NOMO-1 treated with DMSO at 0.1 percent for 48 hours (cell line): ENCODE results near the gene PTPN13.

Experiments used
- DNase-seq: peaks from one replicate; lab custom pipeline; 2025; ENCODE audit not compliant: unreplicated experiment; lab: John Stamatoyannopoulos, UW

The PTPN13 gene

GRCh38 chr4:86593688-86594558 is at the start of gene PTPN13:
Gene PTPN13 (plus strand): TSS chr4:86594315. CDS start chr4:86635257, 40,942 bp downstream.
- DNase-seq, result peak; percentile 98

- no peak for DNase-seq
Measured at GRCh38 chr4:86547140-86547539, 47.0 kb upstream of the PTPN13 start.

GRCh38 chr4:86549163-86549788 is 44.8 kb upstream of the PTPN13 start:
- DNase-seq, result no peak

GRCh38 chr4:86551387-86551786 is 42.7 kb upstream of the PTPN13 start:
- no peak for DNase-seq

GRCh38 chr4:86554646-86555045 is 39.5 kb upstream of the PTPN13 start:
- DNase-seq, result peak; percentile 93

GRCh38 chr4:86556791-86557415 is 37.2 kb upstream of the PTPN13 start:
- DNase-seq, result peak; percentile 84

- no peak for DNase-seq
Measured at GRCh38 chr4:86557526-86557925, 36.6 kb upstream of the PTPN13 start.

GRCh38 chr4:86558258-86558657 is 35.9 kb upstream of the PTPN13 start:
- DNase-seq, result no peak

GRCh38 chr4:86558797-86559196 is 35.3 kb upstream of the PTPN13 start:
- DNase-seq, result peak; percentile 69

- no peak for DNase-seq
Measured at GRCh38 chr4:86560447-86560846, 33.7 kb upstream of the PTPN13 start.

- peak; percentile 59 for DNase-seq
Measured at GRCh38 chr4:86561256-86561655, 32.9 kb upstream of the PTPN13 start.

GRCh38 chr4:86563416-86563815 is 30.7 kb upstream of the PTPN13 start:
- DNase-seq, result no peak

- no peak for DNase-seq
Measured at GRCh38 chr4:86564795-86565194, 29.3 kb upstream of the PTPN13 start.

- DNase-seq, result peak; percentile 93
Measured at GRCh38 chr4:86565651-86566050, 28.5 kb upstream of the PTPN13 start.

GRCh38 chr4:86569103-86569870 is 24.8 kb upstream of the PTPN13 start:
- DNase-seq, result no peak

GRCh38 chr4:86579941-86580340 is 14.2 kb upstream of the PTPN13 start:
- DNase-seq, result no peak

GRCh38 chr4:86582410-86582809 is 11.7 kb upstream of the PTPN13 start:
- DNase-seq, result no peak

- peak; percentile 85 for DNase-seq
Measured at GRCh38 chr4:86586160-86586572, 7.9 kb upstream of the PTPN13 start.

- DNase-seq, result peak; percentile 63
Measured at GRCh38 chr4:86586626-86587380, 7.3 kb upstream of the PTPN13 start.

- no peak for DNase-seq
Measured at GRCh38 chr4:86587381-86588140, 6.6 kb upstream of the PTPN13 start.
